GM21447 (cell line): ENCODE results near the gene ST7.
A peak's percentile ranks its signal among the peaks of the same experiment; 100 is the strongest.

Source experiments
- ATAC-seq: cut with Tn5 transposase; IDR thresholded peaks from one replicate; pipeline ENCODE4 v1.9.1; 2021; ENCODE audit not compliant: unreplicated experiment

The ST7 gene

GRCh38 chr7:117061751-117062150 is 108.5 kb downstream of the ST7 start:
- ATAC-seq = no peak

GRCh38 chr7:117062300-117062699 is 109.0 kb downstream of the ST7 start:
- ATAC-seq = no peak

- no peak for ATAC-seq
These were observed 111.4 kb downstream of the ST7 start for GRCh38 chr7:117064688-117065087.

- no peak for ATAC-seq
These were observed 112.4 kb downstream of the ST7 start for GRCh38 chr7:117065571-117066150.

GRCh38 chr7:117066668-117067067 is 113.4 kb downstream of the ST7 start:
- ATAC-seq = peak; percentile 59

GRCh38 chr7:117067340-117067739 is 114.0 kb downstream of the ST7 start:
- ATAC-seq = no peak

GRCh38 chr7:117068511-117069145 is 115.3 kb downstream of the ST7 start:
- no peak for ATAC-seq

- peak; percentile 57 for ATAC-seq
These were observed 116.1 kb downstream of the ST7 start for GRCh38 chr7:117069379-117069778.

GRCh38 chr7:117071551-117071950 is 118.2 kb downstream of the ST7 start:
- ATAC-seq = no peak

- no peak for ATAC-seq
These were observed 119.4 kb downstream of the ST7 start for GRCh38 chr7:117072620-117073118.

- ATAC-seq = no peak
These were observed 121.1 kb downstream of the ST7 start for GRCh38 chr7:117074378-117074777.

GRCh38 chr7:117075934-117076333 is 122.6 kb downstream of the ST7 start:
- ATAC-seq = no peak

GRCh38 chr7:117076426-117076943 is 123.2 kb downstream of the ST7 start:
- ATAC-seq = no peak

GRCh38 chr7:117077658-117078057 is 124.4 kb downstream of the ST7 start:
- ATAC-seq = no peak

GRCh38 chr7:117082647-117083046 is 129.3 kb downstream of the ST7 start:
- no peak for ATAC-seq

GRCh38 chr7:117083648-117084047 is 130.3 kb downstream of the ST7 start:
- no peak for ATAC-seq

GRCh38 chr7:117084286-117084685 is 131.0 kb downstream of the ST7 start:
- no peak for ATAC-seq

GRCh38 chr7:117085275-117085674 is 132.0 kb downstream of the ST7 start:
- no peak for ATAC-seq

GRCh38 chr7:117085769-117086463 is 132.6 kb downstream of the ST7 start:
- ATAC-seq = no peak

- ATAC-seq = peak; percentile 55
These were observed 133.5 kb downstream of the ST7 start for GRCh38 chr7:117086788-117087187.

- no peak for ATAC-seq
These were observed 134.5 kb downstream of the ST7 start for GRCh38 chr7:117087639-117088396.
